GM19043 (cell line): ENCODE measurements around the gene MYOM1.

Source experiments
- ATAC-seq: cut with Tn5 transposase; IDR thresholded peaks from one replicate; pipeline ENCODE4 v1.9.1; 2021; ENCODE audit warnings: low read depth; ENCODE audit not compliant: unreplicated experiment

The MYOM1 gene

DNA sequence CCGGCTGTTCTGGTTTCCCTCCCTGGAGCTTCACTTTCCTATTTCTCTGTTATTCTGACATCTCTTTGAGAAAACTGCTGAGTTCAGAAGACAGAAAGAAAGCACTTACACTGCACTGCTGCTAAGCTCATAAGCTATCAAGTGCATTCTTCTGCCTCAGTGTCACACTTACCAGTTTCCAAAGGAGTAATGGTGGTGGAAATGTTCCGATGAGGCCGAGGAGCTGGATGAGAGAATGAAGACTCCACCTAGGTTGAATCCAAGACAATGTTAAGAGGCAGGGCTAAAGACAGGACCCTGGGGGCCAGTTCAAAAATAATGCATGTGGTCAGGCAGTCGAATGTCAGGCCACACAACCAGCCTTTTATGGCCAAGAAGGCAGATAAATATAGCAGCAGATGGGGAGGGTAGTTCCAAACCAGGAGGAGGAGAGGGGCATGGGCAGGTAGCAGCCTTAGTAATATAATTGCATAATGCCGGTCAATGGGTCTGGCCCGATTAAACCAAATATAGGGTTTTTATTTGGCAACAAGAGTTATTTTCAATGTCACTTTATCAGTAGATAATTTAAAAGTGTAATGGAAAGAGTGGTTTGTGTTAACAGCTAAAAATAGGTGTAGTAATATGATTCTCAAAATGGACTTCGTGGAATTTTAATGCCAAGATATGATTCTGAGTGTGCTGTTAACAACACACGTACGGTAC, at the start of gene MYOM1:
Gene MYOM1, minus strand, starts transcription at position 338 of the 705 bp plus-strand sequence. CDS start 4,745 bp downstream, outside the sequence.
- ATAC-seq = no peak

DNA sequence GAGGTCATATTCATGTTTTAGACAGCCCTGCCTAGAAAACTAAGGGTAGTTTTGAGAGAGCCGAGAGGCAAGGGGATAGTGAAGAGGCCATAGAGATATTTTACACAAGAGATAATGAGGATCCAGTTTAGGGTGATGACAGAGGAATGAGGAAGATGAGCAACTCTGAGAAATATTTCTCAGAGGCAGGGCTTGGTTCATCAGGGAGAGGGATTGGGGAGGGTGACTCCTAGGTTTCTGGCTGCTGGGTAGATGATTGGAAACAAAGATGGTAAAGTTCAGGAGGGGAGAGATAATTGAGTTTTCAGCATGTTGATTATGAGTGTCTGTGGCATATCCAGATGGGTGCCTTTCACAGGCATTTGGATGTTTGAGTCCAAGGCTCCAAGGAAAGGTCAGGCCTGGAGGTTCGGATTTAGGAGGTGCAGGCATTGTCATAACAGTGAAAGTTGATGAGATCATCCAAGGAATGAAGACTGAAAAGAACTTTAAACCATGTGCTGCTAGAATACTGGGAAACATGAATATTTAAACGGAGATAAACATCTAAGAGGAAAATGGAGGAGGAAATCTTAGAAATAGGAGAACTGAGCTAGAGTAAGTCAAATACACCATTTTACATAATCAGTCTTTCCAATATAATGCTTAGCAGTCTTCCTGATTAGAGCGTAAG, 49.6 kb upstream of the MYOM1 start:
- ATAC-seq = no peak

DNA sequence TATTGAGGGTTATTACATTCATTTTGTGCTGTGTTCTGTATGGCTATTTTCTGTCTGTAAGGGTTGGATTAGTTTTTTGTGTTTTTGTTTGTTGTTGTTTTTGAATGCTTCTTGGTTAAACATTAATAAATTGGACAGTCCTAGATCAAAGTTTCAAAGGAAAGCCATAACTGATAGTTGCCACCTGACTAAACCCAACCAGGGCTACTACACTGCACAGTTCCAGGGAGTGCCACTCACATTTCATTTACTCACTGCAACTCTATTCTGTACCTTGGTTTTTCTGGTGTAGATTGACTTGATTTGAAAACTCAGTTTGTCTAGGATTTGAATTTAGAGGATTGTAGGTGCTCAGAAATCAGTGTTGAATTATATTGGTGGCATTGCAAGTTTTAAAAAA, 48.5 kb upstream of the MYOM1 start:
- ATAC-seq = no peak

DNA sequence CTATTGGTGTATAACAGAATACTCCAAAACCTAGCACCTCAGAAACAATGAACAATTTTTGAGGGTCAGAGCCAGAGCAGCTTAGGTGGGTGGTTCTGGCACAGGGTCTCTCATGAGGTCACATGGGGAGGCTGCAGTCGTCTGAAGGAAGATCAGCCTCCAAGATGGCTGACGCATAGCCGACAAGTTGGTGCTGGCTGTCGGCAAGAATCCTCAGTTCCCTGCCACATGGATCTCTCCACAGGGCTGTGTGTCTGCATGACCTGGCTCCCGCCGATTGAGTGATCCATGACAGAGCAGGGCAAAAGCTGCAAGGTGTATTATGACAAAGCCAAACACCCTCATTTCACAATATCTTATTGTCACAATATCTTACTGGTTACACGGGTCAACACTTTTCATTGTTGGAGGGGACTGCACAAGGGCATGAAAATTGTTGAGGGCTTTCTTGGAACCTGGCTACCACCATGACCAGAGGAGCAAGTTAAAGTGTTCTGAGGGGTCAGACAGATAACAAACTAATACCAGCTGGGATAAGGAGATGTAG, 46.4 kb upstream of the MYOM1 start:
- no peak for ATAC-seq

DNA sequence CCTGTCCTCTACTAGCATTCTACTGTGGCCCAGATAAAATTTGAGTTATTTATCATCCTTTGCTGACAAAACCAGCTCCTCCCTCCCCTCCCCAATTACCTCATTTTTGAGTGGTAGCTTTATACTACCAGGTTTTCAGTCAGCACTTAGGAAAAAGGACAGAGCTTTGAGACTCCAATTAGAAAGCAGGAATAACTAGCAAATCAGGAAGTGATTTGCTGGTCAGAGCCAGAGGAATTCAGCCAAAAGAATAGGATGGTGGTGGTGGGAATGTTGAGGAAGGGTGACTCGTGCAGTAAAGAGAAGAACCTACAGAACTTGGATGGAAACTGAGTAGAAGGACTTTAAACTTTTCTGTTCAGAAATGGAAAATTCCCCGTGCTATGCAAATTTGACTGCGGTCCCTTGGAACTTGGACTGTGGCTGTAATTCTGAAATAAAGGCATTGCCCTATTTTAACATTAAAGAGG, 45.8 kb upstream of the MYOM1 start:
- ATAC-seq = no peak

DNA sequence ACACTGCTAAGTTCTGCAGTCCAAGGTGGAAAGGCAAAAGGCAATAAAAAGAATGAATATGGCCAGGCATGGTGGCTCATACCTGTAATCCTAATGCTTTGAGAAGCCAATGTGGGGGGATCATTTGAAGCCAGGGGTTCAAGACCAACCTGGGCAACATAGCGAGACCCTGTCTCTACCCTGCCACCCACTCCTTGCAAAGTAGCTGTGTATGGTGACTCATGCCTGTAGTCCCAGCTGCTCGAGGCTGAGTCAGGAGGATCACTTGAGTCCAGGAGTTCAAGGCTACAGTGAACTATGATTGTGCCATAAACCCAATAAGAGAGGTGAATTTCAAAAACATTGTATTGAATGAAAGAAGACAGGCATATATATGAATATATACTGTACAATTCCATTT, 44.6 kb upstream of the MYOM1 start:
- no peak for ATAC-seq

DNA sequence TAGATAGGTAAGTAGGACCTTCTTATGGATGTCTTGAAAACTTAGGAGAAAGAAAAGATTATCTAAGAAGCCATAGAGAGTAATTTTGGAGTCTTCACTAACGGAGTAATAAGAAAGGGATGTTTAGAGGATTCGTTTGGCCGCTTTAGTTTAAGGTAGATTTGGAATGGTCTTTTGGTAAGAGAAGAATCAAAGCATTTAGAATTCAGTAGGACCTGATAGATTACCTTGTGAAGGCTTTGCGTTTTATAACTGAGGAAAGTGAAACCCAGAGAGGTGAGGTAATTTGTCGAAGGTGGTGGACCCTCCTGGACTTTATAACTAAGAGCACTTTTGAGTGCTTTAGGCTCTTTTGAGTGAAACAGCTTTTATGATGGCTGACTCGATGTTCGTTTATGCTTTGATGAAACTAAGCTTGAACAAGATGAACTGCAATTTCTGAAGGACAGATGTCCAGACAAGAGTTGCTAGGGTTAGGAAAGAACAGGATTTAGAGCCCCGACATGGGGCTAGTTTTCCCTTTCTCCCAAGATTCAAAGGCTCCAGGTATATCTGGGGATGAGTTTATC, 43.4 kb upstream of the MYOM1 start:
- ATAC-seq = no peak

DNA sequence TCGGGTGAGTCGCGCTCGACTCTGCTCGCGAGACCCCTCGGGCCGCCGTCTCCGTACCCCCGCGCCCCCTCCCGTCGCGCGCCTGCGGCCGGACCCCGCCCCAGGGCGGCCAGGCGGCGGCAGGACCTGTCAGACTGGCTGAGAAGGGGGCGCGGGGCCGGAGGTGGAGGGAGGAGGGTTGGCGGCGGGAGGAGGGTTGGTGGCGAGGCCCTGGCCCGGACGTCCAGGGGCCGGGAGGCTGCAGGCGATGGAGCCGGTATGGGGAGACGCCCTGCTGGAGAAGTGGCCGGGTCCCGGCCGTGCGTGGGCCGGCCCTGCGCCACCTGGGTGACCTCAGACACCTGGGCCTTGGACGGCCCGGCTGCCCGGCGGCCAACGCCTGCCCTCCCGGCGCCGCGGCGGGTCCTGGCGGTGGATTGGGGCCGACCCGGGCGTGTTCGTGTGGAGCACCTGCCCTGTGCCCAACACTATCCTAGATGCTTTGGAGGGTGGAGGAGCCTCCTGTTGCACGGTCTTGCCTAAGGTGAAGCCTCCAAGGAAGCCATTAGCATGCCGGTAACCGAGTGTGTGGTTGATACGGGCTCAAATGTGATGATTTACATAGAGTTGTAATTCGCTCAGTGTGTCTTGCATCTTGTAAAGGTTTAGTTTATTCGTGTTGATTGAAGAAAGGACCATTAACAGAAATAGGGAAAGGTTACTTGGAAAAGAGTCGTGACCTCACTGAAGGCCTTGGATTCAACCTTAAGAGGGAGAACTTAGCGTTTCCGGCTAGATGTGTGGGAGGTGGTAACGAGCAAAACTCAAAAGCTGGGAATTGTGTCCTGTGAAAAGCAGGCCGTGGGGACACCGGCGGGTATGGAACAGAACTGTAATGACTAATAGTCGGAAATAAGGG, 42.7 kb upstream of the MYOM1 start:
- peak; percentile 12 for ATAC-seq

DNA sequence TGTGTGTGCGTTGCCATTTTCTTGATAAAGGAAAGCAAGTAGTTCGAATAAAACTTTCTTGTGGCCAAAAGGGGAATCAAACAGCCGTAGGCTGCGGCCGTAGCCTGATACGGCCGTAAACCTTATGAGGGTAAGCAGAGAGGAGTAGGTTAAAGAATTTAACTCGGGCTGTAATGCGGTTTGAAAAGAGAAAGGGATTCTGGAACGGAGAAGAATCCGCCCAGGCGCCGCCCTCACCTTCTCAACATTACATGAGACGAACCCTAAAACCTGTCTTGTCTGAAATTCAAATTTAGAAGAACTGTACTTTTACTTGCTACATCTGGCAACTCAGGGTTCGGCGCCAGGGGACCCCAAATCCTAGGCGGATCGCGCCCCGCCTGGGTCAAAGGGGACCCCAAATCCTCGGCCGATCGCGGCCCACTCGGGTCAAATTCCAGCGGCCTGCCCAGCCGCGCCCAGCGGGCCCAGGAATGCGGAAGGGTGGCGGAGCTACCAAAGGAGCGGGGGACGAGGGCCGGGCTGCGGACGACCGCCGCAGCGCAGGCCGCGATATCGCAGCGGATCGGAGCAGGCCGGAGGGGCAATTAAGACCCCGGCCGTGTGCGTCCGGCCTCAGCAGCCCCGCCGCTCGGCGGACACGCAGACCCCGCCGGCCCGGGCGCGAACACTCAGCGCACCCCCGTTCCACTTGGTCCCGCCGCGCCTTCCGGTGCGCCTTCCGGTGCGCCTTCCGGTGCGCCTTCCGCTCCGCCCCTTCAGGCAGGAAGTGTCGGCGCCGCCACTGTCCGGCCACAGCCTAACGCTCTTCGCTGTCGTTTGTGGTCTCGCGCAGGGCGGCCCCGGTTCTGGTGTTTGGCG, 41.8 kb upstream of the MYOM1 start, which contains the start of gene MYL12B:
Gene MYL12B, plus strand, starts transcription at position 761 of the 861 bp plus-strand sequence. CDS start 10,766 bp downstream, outside the sequence.
- ATAC-seq = peak; percentile 85

DNA sequence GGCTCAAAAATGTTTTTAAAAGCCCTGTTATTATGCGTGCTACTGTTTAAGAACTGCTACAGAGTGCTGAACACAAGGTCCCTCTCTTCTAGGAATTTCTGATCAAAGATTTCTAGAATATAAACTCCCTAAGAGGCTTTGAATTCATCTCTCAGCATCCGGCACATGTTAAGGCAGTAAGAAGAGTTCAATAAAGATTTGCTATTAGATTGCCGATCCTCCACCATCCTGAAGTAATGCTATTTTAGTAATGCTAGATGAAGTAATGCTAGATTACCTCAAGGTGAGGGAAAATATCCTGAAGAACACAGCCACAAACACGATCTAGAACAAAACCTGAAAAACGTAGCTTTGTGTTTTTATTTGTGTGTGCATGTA, 41.2 kb upstream of the MYOM1 start:
- ATAC-seq = no peak

DNA sequence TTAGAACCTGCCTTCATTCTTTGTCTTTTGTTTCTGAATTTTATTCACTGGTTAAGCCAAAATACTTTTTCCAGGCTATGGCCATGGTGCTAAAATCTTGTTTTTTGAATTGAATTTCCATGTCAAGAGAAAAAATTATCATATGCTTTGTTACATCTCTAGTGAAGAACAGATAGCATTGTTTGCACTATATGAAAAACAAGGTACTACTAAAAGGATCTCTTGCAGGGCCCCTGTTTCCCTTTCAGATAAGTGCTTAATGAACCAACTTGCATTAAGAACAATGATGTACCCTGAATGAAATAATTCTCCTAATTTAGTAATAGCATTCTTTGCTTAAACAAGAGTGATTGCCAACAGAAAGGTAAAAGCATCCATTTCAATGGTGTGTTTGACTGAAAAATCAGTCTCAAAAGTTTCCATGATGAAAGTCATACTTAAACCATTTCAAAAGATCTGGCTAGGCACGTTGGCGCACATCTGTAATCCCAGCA, 37.9 kb upstream of the MYOM1 start:
- ATAC-seq = no peak

DNA sequence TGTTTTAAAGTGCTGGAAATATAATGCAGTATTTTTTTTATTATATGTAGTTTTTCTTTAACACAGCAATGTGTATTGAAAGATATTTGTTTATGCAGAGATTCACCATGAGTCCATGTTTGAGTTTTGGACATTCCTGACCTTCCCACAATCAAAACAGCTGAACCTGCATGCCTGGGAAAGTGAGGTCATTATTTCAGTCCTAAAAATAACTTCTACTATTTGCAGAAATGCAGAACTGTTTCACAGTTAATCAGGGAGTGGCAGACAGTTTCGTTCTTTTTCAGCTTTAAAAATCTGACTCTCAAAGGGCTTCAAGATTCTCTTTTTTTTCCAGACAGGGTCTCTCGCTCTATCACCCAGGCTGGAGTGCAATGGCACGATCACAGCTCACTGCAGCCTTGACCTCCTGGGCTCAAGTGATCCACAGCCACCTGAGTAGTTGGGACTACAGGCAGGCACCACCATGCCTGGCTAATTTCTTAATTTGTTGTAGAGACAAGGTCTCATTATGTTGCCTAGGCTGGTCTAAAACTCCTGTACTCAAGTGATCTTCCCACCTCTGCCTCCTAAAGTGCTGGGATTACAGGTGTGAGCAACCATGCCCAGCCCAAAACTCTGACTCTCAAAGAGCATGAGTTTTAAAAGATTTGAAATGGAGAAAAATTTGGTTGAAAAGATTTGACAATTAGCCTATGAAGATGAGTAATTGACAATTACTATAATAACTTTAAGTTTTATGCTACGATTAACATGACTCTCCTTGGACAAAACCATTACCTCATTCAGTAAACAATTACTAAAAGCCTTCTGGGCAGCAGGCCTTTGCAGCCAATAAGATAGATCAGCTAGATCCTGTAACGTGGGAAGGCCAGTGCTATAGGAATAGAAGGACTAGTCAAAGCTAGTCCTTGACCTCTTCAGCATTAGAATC, 37.2 kb upstream of the MYOM1 start:
- no peak for ATAC-seq

DNA sequence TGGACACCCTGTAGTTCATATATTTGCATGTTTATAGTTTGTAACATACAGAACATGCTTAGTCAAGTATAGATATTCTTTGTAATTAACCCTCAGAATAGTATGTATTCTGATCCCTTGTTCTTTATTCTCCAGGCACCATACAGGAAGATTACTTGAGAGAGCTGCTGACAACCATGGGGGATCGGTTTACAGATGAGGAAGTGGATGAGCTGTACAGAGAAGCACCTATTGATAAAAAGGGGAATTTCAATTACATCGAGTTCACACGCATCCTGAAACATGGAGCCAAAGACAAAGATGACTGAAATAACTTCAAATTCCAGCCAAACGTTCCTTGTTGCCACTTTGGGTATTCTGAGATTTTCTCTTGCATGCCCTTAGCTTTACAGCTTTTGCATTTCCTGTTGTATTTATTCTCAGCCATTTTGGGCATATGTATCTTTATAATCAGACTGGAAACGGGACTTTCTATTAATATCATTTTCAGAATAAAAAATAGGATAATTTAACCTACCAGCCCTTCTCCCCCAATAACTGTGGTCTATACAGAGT, 35.9 kb upstream of the MYOM1 start:
- no peak for ATAC-seq

DNA sequence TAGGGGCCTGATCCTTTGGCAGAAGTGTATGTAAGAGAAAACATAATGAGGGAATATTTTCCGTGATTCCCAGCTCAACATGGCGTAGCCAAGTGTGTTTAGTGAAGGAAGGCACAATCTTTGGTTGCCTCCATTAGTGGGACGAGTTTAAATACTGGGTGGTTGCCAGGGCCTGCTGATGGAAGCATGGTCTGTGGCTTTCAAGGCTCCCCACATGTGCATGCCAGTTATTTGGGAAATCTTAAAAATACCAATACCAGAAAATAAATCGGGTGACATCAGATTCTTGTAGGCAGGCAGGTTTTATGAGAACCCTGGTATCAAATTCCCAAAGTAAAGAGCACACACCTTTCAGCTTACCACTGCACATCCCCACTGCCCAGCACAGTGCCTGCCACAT, 35.0 kb upstream of the MYOM1 start:
- no peak for ATAC-seq

DNA sequence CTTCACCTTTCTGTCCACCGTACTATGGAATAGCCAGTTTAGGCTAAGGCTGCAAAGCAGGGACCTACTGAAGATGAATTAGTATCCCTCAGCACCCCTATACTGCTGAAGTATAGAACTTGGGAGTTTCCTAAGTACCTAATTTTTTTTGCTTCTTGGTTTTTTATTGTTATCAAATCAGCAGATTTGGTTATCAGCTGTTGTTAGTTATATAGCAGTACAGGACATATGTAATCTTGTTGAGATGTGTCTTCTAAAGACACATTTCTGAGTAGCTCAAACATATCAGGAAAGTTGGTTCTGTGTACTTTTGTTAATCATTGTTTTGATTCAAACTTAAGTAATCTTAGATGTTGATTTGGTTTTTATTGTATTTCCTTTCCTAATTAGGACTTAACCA, 33.1 kb upstream of the MYOM1 start:
- ATAC-seq = no peak

DNA sequence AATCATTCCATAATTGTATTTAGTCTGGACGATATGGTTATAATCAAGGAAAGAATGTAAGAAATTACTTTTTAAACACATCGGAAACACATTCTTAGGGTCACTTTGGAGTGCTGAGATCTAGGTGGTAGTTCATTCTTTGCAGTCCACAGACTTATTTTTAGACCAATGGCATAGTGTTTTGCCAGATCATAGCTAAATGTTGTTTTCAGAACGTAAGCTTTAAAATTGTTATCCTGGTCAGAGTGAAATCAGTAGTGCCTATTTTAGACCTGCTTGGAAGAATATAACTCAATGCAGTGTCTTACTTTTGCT, 32.2 kb upstream of the MYOM1 start:
- no peak for ATAC-seq

DNA sequence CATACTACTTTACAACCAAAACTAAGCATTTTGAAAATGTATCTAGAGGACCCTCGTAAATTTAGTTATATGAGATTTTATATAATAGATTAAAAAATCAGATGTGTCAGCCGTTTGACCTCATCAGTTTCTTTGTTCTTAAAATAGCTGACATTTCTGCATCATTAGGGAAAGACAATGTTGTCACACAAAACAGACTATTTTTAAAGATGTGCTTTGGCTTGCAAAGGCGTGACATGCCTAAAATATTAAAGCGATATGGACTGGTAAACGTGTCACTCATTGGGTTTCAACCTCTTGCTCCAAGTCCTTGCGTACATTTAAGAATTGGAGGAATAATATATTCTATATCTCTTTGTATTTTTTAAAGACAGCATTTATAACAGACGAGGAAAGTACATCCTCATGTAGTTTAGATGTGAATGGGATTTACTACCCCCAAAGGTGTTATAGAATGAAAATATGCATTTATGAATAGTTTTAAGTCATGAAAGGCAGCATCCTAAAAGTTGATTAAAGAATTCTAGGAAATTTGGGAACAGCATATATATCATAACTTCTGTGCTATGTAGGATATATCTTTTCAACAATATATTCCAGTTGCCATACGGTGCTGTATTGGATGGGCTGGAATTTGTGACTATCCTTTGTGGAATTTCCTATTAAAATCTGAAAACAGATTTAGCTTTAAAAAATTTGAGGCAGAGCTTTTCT, 31.6 kb upstream of the MYOM1 start:
- ATAC-seq = no peak
